ENCODE measurements around the gene SLAMF6.

Gene SLAMF6

DNA sequence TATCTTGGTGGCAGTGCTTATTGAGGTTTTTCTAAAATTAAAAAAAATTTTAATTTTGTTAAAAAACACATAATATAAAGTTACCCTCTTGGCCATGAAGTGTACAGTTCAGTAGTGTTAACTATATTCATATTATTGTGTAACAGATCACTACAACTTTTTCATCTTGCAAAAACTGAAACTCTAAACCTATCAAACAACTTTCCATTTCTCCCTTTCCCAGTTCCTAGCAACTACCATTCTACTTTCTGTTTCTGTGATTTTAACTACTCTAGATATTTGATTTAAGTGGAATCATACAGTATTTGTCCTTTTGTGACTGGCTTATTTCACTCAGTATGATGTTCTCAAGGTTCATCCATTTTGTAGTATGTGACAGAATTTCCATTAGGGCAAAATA lies 55.5 kb downstream of the SLAMF6 start:
- no peak for DNase-seq (ENCODE audit: low read depth)
- no peak overlapping the region for H3K4me3 ChIP-seq (ENCODE audit: low read length)
- TF ChIP-seq, protein P1, sequence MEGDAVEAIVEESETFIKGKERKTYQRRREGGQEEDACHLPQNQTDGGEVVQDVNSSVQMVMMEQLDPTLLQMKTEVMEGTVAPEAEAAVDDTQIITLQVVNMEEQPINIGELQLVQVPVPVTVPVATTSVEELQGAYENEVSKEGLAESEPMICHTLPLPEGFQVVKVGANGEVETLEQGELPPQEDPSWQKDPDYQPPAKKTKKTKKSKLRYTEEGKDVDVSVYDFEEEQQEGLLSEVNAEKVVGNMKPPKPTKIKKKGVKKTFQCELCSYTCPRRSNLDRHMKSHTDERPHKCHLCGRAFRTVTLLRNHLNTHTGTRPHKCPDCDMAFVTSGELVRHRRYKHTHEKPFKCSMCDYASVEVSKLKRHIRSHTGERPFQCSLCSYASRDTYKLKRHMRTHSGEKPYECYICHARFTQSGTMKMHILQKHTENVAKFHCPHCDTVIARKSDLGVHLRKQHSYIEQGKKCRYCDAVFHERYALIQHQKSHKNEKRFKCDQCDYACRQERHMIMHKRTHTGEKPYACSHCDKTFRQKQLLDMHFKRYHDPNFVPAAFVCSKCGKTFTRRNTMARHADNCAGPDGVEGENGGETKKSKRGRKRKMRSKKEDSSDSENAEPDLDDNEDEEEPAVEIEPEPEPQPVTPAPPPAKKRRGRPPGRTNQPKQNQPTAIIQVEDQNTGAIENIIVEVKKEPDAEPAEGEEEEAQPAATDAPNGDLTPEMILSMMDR (conservative IDR thresholded peaks at IDR 0.05; ENCODE audit: low read depth, low read length) = no peak

DNA sequence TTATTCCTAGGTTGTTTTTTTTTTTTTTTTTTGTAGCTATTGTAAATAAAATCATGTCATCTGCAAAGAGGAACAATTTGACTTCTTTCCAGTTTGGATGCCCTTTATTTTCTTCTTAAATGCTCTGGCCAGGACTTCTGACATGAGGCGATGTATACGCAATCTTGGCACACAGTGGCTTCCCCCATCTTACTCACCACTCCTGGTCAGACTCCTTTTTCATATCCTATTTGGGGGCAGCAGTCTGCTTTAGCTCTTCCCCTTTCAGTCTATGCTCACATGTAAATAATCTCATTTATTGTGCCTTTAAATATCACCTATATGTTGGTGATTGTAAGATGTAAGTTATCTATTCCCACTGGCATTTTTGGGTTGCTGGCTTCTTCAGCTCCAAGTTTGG lies 56.1 kb downstream of the SLAMF6 start:
- TF ChIP-seq, protein P1 (conservative IDR thresholded peaks at IDR 0.05; ENCODE audit: low read depth, low read length) = no peak
- no peak overlapping the region for H3K4me3 ChIP-seq (ENCODE audit: low read length)
- no peak for DNase-seq (ENCODE audit: low read depth)

DNA sequence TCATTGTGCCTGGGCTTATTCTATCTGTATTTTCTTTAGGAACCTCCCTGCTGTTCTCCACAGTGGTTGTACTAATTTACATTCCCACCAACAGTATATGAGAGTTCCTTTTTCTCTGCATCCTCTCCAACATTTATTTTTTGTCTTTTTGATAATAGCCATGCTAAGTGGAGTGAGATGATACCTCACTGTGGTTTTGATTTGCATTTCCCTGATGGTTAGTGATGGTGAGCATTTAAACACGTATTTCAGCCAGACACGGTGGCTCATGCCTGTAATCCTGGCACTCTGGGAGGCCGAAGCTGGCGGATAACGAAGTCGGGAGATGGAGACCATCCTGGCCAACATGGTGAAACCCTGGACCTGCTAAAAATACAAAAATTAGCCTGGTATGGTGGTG lies 57.9 kb downstream of the SLAMF6 start:
- DNase-seq (ENCODE audit: low read depth) = no peak
- TF ChIP-seq, protein P1 (conservative IDR thresholded peaks at IDR 0.05; ENCODE audit: low read depth, low read length) = no peak

DNA sequence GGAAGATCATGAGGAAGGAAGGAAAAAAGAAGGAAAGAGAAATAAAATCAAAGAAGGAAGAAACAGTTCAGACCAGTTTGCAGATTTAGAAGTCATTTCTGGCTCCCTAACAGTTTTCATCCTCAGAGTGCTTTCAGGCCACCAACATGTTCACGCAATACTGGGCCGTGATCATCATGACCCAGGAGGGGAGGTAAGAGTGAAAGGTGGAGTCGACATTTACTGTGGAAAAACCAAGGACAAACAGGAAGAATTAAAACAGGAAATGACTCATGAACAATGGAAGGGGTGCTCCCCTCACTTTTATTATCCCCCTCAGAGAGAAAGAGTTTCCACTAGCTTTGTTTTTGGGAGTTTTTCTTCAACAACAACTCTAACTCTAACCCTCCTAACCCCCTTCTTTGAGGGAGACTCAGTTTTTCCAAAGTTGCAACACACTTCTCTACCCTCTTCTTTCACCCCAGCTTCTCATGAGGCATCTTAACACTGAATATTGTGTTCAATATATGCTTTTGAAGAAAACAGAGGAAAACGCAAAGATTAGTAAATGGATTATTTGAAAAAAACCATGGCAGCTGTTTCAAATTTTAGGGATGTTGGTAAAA lies 62.3 kb downstream of the SLAMF6 start:
- DNase-seq (ENCODE audit: low read depth) = no peak
- no peak overlapping the region for H3K4me3 ChIP-seq (ENCODE audit: low read length)
- TF ChIP-seq, protein P1 (conservative IDR thresholded peaks at IDR 0.05; ENCODE audit: low read depth, low read length) = no peak

More for the DNA sequence above, 57.9 kb downstream of the SLAMF6 start:
- H3K4me3 ChIP-seq (ENCODE audit: low read length) = no peak overlapping the region

DNA sequence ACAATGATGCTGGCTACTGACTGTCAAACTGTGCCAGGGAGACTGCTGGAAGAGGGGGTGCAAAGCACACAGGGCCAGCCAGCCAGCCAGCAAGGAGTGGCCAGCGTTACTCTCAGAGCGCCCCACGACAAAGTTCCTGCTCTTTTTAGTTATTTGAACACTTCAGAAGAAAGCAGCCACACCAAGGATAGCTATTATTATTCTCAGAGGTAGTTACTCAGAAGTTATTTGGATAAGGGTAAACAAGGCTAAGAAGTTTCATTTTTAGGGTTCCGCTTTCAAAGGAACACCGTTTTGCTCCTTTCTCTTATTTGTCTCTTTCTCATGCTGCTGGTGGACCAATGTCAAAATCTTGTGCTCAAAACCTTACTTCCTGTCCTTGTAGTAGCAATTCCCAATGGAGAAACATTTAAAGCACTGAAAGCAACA lies 62.8 kb downstream of the SLAMF6 start:
- no peak for DNase-seq (ENCODE audit: low read depth)
- no peak overlapping the region for H3K4me3 ChIP-seq (ENCODE audit: low read length)
- TF ChIP-seq, protein P1 (conservative IDR thresholded peaks at IDR 0.05; ENCODE audit: low read depth, low read length) = no peak

DNA sequence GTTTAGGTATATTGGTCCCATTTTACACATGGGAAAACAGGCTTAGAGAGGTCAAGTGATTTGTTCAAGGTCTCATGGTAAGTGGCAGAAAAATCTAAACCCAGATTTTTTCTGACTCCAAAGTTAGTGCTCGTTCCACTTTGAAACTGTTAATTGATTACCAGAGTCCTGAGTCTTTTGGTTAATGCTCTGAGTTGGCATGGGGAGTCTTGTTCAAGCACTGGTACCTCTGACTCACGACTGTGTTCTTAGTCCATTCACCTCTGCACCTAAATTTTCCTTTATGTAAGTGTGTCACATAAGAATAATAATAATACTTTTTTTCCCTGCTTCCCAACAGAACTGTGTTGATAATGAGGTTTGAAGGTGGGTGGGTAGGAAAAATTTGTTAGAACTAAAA lies 63.4 kb downstream of the SLAMF6 start:
- no peak for DNase-seq (ENCODE audit: low read depth)
- H3K4me3 ChIP-seq (ENCODE audit: low read length) = no peak overlapping the region
- TF ChIP-seq, protein P1 (conservative IDR thresholded peaks at IDR 0.05; ENCODE audit: low read depth, low read length) = no peak

DNA sequence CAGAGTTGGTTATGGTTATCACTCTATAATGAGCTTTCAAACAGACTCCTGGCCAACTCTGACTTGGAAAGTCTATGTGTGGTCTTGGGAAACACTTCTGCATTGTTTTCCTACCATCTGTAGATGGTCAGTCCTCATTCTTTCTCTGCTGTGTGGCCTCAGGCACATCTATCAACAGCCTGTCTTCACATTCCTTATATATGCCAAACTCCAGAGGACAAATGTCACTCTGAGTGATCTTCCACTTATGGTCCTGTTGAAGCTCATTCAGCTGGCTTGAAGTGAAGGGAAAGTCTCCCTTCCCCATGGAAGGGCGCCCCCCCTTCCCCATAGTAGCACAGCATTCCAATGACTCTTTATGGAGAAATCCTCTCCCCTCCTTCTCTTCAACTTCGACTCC lies 64.0 kb downstream of the SLAMF6 start:
- DNase-seq (ENCODE audit: low read depth) = no peak
- H3K4me3 ChIP-seq (ENCODE audit: low read length) = no peak overlapping the region
- TF ChIP-seq, protein P1 (conservative IDR thresholded peaks at IDR 0.05; ENCODE audit: low read depth, low read length) = no peak

All from retinal pigment epithelial cell (primary cell).